GM18870 (cell line): ENCODE results near the gene TBRG4.
A peak's percentile ranks its signal among the peaks of the same experiment; 100 is the strongest.
"Not testable (repeated sequence)": the region's sequence is repeated elsewhere in the genome, so short reads cannot be mapped to it uniquely, and the experiment has no call there.

Source experiments
- ATAC-seq: cut with Tn5 transposase; IDR thresholded peaks from one replicate; pipeline ENCODE4 v1.9.1; 2021; ENCODE audit warnings: moderate library complexity; ENCODE audit not compliant: unreplicated experiment

TBRG4 gene

DNA sequence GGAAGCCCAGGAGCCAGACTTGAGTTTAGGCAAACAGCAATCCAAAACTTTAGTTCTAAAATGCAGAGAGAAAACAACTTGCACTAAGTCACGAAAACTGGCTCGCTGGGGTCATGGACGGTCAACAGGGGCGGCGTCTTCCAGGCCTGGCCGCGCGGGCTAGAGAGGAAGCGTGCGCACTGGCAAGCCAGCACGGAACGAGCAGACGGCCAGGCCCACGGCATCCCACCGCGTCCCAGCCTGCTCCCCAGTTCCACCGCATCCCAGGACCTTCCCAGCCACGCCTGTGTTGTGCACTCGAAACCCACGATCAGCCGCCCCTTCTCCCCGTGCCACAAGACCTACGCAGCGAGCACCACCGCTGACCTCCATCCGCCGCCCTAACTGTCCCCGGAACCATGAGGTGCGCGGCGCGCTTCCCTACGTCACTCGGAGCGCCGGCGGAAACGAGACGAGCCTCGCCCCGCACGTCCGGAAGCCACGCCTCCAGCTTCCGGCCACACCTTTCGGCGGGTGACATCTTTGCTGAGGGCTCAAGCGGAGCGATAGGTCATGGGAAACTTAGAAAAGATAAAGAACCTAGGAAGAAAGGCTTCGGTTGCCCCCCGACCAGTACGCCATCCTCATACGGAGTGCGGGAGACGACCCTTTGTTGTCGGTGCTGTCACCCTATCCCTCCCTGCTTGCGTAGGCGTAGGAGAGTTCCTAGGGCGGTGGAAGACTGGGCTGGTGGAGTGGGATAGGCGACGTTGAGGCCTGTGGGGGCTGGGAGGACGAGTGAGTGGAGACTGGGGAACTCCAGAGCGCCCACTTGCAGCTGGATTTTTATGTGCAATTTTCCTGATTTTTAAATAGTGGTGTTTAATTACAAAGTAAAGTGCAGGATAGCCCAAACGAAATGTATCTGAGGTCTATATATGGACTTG, at the start of gene TBRG4:
TBRG4 (minus strand) TSS at position 400 of the 926 bp plus-strand sequence. CDS start 2,460 bp downstream, outside the sequence.
- ATAC-seq: peak; percentile 88

- ATAC-seq: no peak
Measured at GRCh38 chr7:45161138-45161537, 49.6 kb upstream of the TBRG4 start.

GRCh38 chr7:45160417-45160881, 49.0 kb upstream of the TBRG4 start:
- ATAC-seq: peak; percentile 45

DNA sequence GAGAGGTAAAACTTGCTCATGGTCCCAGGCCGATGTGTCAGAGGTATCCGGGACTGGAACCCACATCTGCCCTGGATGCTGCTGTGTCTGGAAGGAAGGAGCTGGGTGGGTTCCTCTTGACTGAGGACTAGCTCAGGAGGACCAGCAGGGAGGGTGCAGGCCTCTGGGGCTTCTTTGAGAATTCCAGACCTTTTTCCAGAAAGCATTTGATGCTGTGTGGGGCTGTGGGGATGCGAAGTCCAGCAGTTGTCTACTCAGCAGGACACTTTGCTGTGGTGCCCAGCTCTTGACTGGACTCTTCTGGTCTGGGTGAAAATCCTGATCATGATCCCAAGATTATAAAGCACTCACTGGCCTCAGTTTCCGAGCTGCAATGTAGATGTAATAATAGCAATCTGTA, 47.8 kb upstream of the TBRG4 start:
- no peak for ATAC-seq

- no peak for ATAC-seq
Measured at GRCh38 chr7:45158471-45158870, 47.0 kb upstream of the TBRG4 start.

GRCh38 chr7:45157653-45158401, 46.3 kb upstream of the TBRG4 start, which contains the start of gene RAMP3:
TSS of gene RAMP3 (plus strand) at chr7:45157791. CDS start at chr7:45157829, 38 bp downstream.
- no peak for ATAC-seq

DNA sequence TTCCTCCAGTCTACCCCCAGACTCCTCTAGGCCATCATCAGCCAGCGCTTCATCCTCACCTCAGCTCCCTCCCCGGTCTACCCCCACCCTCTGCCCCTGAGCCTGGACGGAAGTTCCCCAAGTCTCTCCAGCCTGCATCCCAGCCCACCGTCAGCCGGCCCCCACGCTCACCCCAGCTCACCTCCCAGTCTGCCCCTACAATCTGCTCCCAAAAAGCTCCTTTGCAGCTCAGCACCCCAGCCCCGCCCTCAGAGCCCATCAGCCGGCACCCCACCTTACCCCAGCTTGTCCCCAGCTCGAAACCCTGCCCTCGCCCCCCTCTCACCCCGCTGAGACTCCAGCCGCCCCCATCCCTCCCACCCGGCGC, 45.8 kb upstream of the TBRG4 start:
- no peak for ATAC-seq

DNA sequence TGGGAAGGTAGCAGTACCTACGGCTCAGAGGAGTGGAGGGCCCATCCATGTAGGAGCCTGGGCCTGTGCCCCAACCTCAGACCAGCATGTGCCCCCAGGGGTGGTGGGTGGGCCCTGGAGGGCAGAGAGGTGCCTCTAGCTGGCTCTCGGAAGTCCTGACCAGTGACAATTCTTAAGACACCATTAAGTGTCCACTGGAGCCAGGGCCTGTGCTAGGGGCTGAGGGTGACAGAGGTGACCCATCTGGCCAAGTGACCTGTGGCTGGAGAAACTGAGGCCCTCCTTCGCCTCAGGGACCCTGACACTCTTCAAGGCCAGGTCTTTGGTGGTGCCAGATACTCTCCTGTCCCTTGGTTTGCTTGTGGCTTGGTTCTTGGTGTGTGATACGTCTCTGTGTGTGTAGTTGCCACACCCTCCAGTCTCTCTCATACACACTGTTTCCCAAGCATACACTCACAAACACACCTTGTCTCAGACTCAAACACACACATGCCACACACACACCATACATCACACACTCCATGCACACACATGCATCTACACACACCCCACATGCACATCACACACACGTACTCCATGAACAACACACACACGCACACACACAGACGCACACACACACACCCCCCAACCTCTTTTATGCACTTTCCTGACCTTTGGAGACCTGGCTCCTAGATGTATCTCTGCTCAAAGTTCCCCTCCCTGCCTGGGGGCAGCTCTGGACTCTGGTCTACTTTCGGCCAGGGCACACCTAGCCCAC, 45.2 kb upstream of the TBRG4 start:
- no peak for ATAC-seq

DNA sequence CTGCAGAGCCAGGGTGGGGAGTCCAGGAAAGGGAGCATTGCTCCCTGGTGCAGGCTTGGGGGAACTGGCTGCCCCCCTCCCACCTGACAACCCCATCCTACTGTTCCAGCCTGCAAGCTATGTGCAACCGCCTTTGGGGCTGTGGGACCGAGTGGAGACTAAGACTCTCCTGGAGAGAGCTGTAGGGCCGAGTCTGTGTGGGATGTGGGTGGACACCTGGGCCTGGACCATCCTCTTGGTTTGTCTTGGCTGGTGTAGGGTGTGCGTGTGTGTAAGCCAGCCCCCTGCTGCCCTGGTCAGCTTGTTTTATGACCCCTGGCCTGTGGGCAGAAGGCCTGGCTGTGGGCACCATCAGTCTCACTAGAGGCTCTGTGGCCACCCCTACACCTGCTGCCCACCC, 44.4 kb upstream of the TBRG4 start:
- no peak for ATAC-seq

DNA sequence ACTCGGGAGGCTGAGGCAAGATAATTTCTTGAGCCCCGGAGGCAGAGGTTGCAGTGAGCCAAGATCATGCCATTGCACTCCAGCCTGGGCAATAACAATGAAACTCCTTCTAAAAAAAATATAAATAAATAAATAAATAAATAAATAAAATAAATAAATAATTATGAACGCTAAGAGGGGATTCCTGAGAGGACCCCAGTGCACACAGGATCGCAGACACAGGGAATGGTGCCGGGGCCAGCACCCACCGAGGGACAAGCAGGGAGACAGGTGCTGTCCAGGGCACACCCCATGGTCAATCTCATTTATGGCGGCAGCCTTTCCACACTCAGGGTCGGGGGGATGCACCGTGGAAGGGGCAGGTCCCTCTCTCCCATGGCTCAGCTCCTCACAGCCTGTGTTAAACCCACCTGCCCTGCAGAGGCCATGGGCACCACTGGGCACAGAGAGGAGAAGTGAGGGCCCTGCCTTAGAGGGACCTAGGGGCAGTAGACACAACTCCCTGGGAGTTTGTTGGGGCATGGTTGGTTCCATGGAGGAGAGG, 43.9 kb upstream of the TBRG4 start:
- no peak for ATAC-seq

- not testable (repeated sequence) for ATAC-seq
Measured at GRCh38 chr7:45153861-45154260, 42.4 kb upstream of the TBRG4 start.

- ATAC-seq: no peak
Measured at GRCh38 chr7:45153233-45153632, 41.7 kb upstream of the TBRG4 start.

DNA sequence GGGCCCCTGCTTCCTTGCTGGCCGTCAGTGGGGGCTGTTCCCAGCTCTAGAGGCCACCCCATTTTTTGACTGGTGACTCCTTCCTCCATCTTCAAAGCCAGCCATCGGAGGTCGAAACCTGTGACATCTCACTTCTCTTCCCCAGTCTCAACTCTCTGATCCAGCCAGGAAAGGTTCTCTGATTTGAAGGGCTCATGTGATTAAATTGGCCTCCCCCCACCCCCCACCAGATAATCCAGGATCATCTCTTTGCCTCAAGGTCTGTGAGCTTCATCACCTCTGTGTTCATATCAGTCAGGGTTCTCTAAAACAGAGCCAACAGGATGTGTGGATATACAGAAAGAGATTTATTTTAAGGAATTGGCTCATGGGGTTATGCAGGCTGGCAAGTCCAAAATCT, 40.5 kb upstream of the TBRG4 start:
- no peak for ATAC-seq

- no peak for ATAC-seq
Measured at GRCh38 chr7:45151131-45151684, 39.7 kb upstream of the TBRG4 start.

DNA sequence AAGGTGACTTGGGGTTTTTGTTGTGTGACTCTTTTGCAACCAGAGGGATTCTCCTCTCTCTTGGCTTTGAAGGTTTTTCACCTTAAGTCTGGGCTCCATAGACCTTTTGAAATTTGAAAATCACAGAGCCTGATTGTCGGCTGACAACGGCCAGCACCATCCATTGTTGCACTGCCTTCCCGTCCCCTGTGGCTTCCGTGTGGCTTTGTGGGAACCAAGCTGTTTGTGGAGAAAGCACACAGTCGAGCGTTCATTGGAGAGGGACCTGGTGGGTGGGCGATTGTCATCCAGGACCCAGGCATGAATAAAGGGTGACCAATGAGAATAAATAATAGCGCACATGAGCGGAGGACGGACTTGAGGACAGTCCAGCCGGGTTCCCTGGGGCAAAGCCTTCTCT, 38.7 kb upstream of the TBRG4 start:
- no peak for ATAC-seq

DNA sequence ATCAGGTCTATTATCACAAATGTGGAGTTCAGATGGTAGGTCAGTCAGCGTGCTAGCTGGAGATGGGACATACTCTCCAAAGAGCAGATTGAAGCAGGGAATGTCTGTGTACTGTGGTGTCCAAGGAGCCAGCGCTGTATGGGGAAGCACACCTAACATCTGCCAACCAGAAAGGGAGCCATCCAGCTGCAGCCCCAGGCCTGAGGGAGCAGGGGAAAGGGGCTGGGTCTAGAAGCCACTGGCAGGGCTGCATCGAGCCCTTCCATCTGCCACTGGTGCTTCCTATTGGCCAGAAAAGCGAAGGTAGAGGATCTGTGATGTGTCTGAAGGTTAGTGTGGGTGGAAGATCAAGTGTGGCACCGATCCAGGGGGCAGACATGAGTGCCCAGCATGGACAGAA, 38.1 kb upstream of the TBRG4 start:
- ATAC-seq: no peak

DNA sequence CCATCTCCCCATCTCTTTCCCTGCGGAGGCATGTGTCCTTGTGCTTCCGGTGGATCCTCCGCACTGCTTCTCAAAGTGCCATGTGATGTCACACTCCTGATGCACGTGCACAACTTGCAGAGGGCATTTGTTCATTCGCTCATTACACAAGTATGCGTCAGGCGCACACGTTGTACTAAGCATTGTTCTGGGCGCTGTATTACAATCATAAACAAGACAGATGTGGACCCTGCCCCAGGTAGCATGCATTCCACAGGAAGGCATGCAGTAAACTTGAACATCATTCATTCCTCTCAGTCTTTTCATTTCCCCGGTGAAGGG, 37.1 kb upstream of the TBRG4 start:
- ATAC-seq: no peak

- ATAC-seq: no peak
Measured at GRCh38 chr7:45147858-45148652, 36.6 kb upstream of the TBRG4 start.

DNA sequence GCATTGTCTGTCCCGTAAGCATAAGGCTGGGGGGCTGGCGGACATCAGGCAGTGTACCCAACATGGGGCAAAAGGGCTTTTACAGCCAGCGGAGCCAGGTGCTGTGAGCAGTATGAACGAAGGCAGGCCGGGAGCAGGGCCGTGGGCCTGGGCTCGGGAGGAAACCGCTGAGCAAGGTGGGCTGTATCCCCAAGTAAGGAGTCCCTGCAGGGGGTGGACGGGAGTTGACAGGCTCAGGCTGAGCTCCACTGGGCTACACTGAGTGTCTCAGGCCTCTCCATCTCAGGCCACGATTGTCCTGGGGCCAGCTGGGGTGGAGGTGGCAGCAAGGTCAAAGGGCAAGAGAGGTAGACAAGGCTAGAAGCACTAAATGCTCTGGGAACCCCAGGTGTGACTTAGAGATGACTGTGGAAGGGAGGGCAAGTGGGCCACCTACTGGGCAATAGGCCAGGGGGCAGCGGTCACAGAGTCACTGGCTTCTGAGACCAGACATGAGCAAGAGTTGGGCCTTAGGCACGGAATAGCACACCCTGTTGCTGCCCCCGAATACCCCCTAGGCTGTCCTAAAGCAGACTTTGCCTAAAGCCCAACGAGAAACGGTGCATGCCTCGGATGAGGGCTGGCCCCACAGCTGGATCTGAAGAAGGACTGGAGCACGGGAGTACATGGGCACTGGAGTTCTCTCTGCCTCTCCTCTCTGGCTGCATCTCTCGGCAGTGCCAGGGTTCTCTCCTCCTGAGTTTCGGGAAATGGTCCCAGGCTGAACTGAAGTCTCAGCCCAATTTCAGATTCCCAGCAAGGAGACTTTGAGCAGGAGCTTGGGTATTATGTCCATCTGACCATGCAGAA, 35.3 kb upstream of the TBRG4 start:
- no peak for ATAC-seq
